WTC11 (cell line): Measurements from ENCODE around the gene BMP10. TPM values are rescaled to one million over a fixed set of nuclear protein-coding genes. Genes with fewer than 3 reads are reported as not detected.

ENCODE experiments used
- ATAC-seq: fragments of 200-7000 bp; cut with Tn5 transposase; 2 replicates; pipeline ENCODE4 v1.10.0; 2021; ENCODE audit warnings: mild to moderate bottlenecking, moderate library complexity
- CTCF ChIA-PET: fragments of 300-600 bp; sonication (Branson Sonifier 250); formaldehyde crosslinking; loops from one replicate; lab custom pipeline; 2021; ENCODE audit warnings: antibody characterized with exemption; lab: Charles Lee
- POLR2A ChIA-PET: fragments of 350-600 bp; sonication (Branson Sonifier 250); formaldehyde crosslinking; loops from one replicate; lab custom pipeline; 2021; ENCODE audit warnings: antibody characterized with exemption; lab: Charles Lee
- DNase-seq: peaks from one replicate; pipeline ENCODE4 v3.0.0; 2021; ENCODE audit warnings: low spot score
- H3K27ac Mint-ChIP-seq: 2 replicates; pipeline ENCODE4 v1.8.0; 2021; ENCODE audit warnings: mixed read lengths
- H3K27me3 Mint-ChIP-seq: 2 replicates; pipeline ENCODE4 v1.8.0; 2021; ENCODE audit warnings: low read depth, mild to moderate bottlenecking, moderate library complexity, mixed read lengths
- H3K36me3 Mint-ChIP-seq: 2 replicates; pipeline ENCODE4 v1.8.0; 2021; ENCODE audit warnings: mixed read lengths
- H3K4me1 Mint-ChIP-seq: 2 replicates; pipeline ENCODE4 v1.8.0; 2022; ENCODE audit warnings: mixed read lengths
- H3K4me3 Mint-ChIP-seq: 2 replicates; pipeline ENCODE4 v1.8.0; 2021; ENCODE audit warnings: mild to moderate bottlenecking, moderate library complexity, mixed read lengths
- H3K9me3 Mint-ChIP-seq: 2 replicates; pipeline ENCODE4 v1.8.0; 2021; ENCODE audit warnings: mixed read lengths
- ARID4B ChIP-seq: sonication (generic); formaldehyde crosslinking; IDR thresholded peaks from 2 replicates; pipeline ENCODE4 v1.8.0; 2023; ENCODE audit warnings: missing genetic modification reagents, mild to moderate bottlenecking, borderline replicate concordance
- CREB1 ChIP-seq: sonication (generic); formaldehyde crosslinking; IDR thresholded peaks from 2 replicates; pipeline ENCODE4 v1.8.0; 2023; ENCODE audit warnings: mild to moderate bottlenecking, missing genetic modification reagents
- ETV6 ChIP-seq: sonication (generic); formaldehyde crosslinking; IDR thresholded peaks from 2 replicates; pipeline ENCODE4 v1.8.1; 2022; ENCODE audit warnings: mild to moderate bottlenecking, missing genetic modification reagents
- FOXJ3 ChIP-seq: sonication (generic); formaldehyde crosslinking; IDR thresholded peaks from 2 replicates; pipeline ENCODE4 v1.9.0; 2021; ENCODE audit warnings: missing genetic modification reagents, mild to moderate bottlenecking, borderline replicate concordance
- HMGA2 ChIP-seq: fragments of 250-450 bp; sonication (Bioruptor Pico); IDR thresholded peaks from 2 replicates; pipeline ENCODE4 v1.4.0; 2021; ENCODE audit warnings: mild to moderate bottlenecking, moderate library complexity
- NFYB ChIP-seq: sonication (generic); formaldehyde crosslinking; conservative IDR thresholded peaks from 2 replicates; pipeline ENCODE4 v1.8.0; 2022; ENCODE audit warnings: low read depth, missing genetic modification reagents
- SMAD3 ChIP-seq: sonication (generic); formaldehyde crosslinking; IDR thresholded peaks from 2 replicates; pipeline ENCODE4 v1.8.0; 2022; ENCODE audit warnings: missing genetic modification reagents, mild to moderate bottlenecking, borderline replicate concordance
- TEAD1 ChIP-seq: sonication (generic); formaldehyde crosslinking; IDR thresholded peaks from 2 replicates; pipeline ENCODE4 v1.8.0; 2022; ENCODE audit warnings: mild to moderate bottlenecking, missing genetic modification reagents
- ZBTB43 ChIP-seq: sonication (generic); formaldehyde crosslinking; IDR thresholded peaks from 2 replicates; pipeline ENCODE4 v1.8.1; 2023; ENCODE audit warnings: mild to moderate bottlenecking, missing genetic modification reagents
- ZNF138 ChIP-seq: sonication (generic); formaldehyde crosslinking; conservative IDR thresholded peaks from 2 replicates; pipeline ENCODE4 v1.8.1; 2022; ENCODE audit warnings: mild to moderate bottlenecking, moderate library complexity, missing genetic modification reagents
- ZNF396 ChIP-seq: fragments of 250-450 bp; sonication (Bioruptor Pico); IDR thresholded peaks from 2 replicates; pipeline ENCODE4 v1.8.0; 2021; ENCODE audit warnings: mild to moderate bottlenecking, moderate library complexity, borderline replicate concordance
- ZNF416 ChIP-seq: fragments of 250-450 bp; sonication (Bioruptor Pico); IDR thresholded peaks from 2 replicates; pipeline ENCODE4 v1.9.0; 2021; ENCODE audit warnings: mild to moderate bottlenecking, inconsistent platforms
- ZSCAN18 ChIP-seq: fragments of 250-450 bp; sonication (Bioruptor Pico); IDR thresholded peaks from 2 replicates; pipeline ENCODE4 v2.1.2; 2022; ENCODE audit warnings: mild to moderate bottlenecking, moderate library complexity
- total RNA-seq: library from RNA; stranded (reverse); gene quantifications from 3 replicates; pipeline ENCODE4 v1.2.3, GENCODE V29; 2021
- TF ChIP-seq, protein P1 (sequence below): sonication (generic); formaldehyde crosslinking; IDR thresholded peaks from 2 replicates; pipeline ENCODE4 v1.8.1; 2023; ENCODE audit warnings: mild to moderate bottlenecking, missing genetic modification reagents, moderate library complexity
- TF ChIP-seq, protein P2 (sequence below): sonication (generic); formaldehyde crosslinking; IDR thresholded peaks from 2 replicates; pipeline ENCODE4 v1.8.1; 2022; ENCODE audit warnings: low read depth, mild to moderate bottlenecking, moderate library complexity, missing genetic modification reagents, borderline replicate concordance
- TF ChIP-seq, protein P3 (sequence below): sonication (generic); formaldehyde crosslinking; IDR thresholded peaks from 2 replicates; pipeline ENCODE4 v1.8.0; 2022; ENCODE audit warnings: missing genetic modification reagents
- TF ChIP-seq, protein P4 (sequence below): fragments of 250-450 bp; sonication (Bioruptor Pico); IDR thresholded peaks from 2 replicates; pipeline ENCODE4 v1.9.0; 2021; ENCODE audit warnings: mild to moderate bottlenecking, borderline replicate concordance
- TF ChIP-seq, protein P5 (sequence below): sonication (generic); formaldehyde crosslinking; IDR thresholded peaks from 2 replicates; pipeline ENCODE4 v1.8.1; 2023; ENCODE audit warnings: mild to moderate bottlenecking, moderate library complexity, missing genetic modification reagents

The BMP10 gene
- total RNA-seq, 1 experiment from 2014 or later = not detected

DNA sequence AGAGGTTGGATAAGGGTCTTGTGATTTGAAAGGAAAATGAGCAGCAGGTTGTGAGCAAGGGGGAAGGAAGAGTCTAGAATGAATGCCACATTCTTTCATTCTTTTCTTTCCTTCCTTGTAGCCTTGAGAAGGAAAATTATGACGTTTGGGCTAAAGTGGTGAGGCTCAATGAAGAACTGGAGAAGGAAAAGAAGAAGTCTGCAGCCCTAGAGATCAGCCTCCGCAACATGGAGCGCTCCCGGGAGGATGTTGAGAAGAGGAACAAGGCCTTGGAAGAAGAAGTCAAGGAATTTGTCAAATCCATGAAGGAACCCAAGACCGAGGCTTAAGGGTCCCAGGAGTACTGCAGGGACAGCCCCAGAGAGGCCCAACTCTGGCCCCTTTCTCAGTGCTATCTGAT lies 45.3 kb downstream of the BMP10 start:
- POLR2A ChIA-PET = no interaction called here
- Mint-ChIP-seq H3K27ac (no peak overlapping the region), H3K4me3 (no peak overlapping the region), H3K4me1 (peaks cover 11% of the 10 kb centered on the region), H3K9me3 (peaks cover 4% of the 10 kb centered on the region; the same call in 1 of the 2 replicates), H3K27me3 (no peaks in the 10 kb centered on the region; the same call in 1 of the 2 replicates), H3K36me3 (no peaks in the 10 kb centered on the region; the same call in 1 of the 2 replicates)
- DNase-seq (no peak), ATAC-seq (no peak)
- CTCF ChIA-PET = no interaction called here
- TF ChIP-seq, protein P1, sequence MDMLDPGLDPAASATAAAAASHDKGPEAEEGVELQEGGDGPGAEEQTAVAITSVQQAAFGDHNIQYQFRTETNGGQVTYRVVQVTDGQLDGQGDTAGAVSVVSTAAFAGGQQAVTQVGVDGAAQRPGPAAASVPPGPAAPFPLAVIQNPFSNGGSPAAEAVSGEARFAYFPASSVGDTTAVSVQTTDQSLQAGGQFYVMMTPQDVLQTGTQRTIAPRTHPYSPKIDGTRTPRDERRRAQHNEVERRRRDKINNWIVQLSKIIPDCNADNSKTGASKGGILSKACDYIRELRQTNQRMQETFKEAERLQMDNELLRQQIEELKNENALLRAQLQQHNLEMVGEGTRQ (CRISPR knock-in tag) = no peak
- TF ChIP-seq ZNF416 (no peak), SMAD3 (CRISPR knock-in tag) (no peak), NFYB (CRISPR knock-in tag) (no peak), CREB1 (CRISPR knock-in tag) (no peak), ETV6 (CRISPR knock-in tag) (no peak), ZBTB43 (CRISPR knock-in tag) (no peak), ZNF138 (CRISPR knock-in tag) (no peak), HMGA2 (no peak), FOXJ3 (CRISPR knock-in tag) (no peak), ARID4B (CRISPR knock-in tag) (no peak), ZNF396 (CRISPR knock-in tag) (no peak), ZSCAN18 (CRISPR knock-in tag) (no peak), TEAD1 (CRISPR knock-in tag) (no peak)
- TF ChIP-seq, protein P2, sequence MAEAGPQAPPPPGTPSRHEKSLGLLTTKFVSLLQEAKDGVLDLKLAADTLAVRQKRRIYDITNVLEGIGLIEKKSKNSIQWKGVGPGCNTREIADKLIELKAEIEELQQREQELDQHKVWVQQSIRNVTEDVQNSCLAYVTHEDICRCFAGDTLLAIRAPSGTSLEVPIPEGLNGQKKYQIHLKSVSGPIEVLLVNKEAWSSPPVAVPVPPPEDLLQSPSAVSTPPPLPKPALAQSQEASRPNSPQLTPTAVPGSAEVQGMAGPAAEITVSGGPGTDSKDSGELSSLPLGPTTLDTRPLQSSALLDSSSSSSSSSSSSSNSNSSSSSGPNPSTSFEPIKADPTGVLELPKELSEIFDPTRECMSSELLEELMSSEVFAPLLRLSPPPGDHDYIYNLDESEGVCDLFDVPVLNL (CRISPR knock-in tag) = no peak
- TF ChIP-seq, protein P3, sequence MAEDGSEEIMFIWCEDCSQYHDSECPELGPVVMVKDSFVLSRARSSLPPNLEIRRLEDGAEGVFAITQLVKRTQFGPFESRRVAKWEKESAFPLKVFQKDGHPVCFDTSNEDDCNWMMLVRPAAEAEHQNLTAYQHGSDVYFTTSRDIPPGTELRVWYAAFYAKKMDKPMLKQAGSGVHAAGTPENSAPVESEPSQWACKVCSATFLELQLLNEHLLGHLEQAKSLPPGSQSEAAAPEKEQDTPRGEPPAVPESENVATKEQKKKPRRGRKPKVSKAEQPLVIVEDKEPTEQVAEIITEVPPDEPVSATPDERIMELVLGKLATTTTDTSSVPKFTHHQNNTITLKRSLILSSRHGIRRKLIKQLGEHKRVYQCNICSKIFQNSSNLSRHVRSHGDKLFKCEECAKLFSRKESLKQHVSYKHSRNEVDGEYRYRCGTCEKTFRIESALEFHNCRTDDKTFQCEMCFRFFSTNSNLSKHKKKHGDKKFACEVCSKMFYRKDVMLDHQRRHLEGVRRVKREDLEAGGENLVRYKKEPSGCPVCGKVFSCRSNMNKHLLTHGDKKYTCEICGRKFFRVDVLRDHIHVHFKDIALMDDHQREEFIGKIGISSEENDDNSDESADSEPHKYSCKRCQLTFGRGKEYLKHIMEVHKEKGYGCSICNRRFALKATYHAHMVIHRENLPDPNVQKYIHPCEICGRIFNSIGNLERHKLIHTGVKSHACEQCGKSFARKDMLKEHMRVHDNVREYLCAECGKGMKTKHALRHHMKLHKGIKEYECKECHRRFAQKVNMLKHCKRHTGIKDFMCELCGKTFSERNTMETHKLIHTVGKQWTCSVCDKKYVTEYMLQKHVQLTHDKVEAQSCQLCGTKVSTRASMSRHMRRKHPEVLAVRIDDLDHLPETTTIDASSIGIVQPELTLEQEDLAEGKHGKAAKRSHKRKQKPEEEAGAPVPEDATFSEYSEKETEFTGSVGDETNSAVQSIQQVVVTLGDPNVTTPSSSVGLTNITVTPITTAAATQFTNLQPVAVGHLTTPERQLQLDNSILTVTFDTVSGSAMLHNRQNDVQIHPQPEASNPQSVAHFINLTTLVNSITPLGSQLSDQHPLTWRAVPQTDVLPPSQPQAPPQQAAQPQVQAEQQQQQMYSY (CRISPR knock-in tag) = no peak
- TF ChIP-seq, protein P4, sequence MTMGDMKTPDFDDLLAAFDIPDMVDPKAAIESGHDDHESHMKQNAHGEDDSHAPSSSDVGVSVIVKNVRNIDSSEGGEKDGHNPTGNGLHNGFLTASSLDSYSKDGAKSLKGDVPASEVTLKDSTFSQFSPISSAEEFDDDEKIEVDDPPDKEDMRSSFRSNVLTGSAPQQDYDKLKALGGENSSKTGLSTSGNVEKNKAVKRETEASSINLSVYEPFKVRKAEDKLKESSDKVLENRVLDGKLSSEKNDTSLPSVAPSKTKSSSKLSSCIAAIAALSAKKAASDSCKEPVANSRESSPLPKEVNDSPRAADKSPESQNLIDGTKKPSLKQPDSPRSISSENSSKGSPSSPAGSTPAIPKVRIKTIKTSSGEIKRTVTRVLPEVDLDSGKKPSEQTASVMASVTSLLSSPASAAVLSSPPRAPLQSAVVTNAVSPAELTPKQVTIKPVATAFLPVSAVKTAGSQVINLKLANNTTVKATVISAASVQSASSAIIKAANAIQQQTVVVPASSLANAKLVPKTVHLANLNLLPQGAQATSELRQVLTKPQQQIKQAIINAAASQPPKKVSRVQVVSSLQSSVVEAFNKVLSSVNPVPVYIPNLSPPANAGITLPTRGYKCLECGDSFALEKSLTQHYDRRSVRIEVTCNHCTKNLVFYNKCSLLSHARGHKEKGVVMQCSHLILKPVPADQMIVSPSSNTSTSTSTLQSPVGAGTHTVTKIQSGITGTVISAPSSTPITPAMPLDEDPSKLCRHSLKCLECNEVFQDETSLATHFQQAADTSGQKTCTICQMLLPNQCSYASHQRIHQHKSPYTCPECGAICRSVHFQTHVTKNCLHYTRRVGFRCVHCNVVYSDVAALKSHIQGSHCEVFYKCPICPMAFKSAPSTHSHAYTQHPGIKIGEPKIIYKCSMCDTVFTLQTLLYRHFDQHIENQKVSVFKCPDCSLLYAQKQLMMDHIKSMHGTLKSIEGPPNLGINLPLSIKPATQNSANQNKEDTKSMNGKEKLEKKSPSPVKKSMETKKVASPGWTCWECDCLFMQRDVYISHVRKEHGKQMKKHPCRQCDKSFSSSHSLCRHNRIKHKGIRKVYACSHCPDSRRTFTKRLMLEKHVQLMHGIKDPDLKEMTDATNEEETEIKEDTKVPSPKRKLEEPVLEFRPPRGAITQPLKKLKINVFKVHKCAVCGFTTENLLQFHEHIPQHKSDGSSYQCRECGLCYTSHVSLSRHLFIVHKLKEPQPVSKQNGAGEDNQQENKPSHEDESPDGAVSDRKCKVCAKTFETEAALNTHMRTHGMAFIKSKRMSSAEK (CRISPR knock-in tag) = no peak
- TF ChIP-seq, protein P5, sequence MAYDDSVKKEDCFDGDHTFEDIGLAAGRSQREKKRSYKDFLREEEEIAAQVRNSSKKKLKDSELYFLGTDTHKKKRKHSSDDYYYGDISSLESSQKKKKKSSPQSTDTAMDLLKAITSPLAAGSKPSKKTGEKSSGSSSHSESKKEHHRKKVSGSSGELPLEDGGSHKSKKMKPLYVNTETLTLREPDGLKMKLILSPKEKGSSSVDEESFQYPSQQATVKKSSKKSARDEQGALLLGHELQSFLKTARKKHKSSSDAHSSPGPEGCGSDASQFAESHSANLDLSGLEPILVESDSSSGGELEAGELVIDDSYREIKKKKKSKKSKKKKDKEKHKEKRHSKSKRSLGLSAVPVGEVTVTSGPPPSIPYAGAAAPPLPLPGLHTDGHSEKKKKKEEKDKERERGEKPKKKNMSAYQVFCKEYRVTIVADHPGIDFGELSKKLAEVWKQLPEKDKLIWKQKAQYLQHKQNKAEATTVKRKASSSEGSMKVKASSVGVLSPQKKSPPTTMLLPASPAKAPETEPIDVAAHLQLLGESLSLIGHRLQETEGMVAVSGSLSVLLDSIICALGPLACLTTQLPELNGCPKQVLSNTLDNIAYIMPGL (CRISPR knock-in tag) = no peak
